Transverse colon (tissue), 4 donors: ENCODE data around the gene CKMT1B.
"Not testable (repeated sequence)": the region's sequence is repeated elsewhere in the genome, so short reads cannot be mapped to it uniquely, and the experiment has no call there.

Experiments used
- POLR2A ChIP-seq: fragments of 450-650 bp; IDR thresholded peaks from one replicate; pipeline ENCODE4 v1.6.1; 2016; ENCODE audit warnings: antibody characterized with exemption, mild to moderate bottlenecking, moderate library complexity
- POLR2AphosphoS5 ChIP-seq, 3 donors: sonication (generic); formaldehyde crosslinking; IDR thresholded peaks; one replicate each; pipeline ENCODE4 v1.6.1; 2016; ENCODE audit warnings: antibody characterized with exemption in 3 of 3
- TF ChIP-seq, protein P1 (sequence below), 5 experiments: fragments of 200-600 bp in 3 of 5; fragments of 450-650 bp in 2 of 5; sonication (generic) in 3 of 5; IDR thresholded peaks; 1 replicate in 2 of 5; 2 replicates in 3 of 5; pipeline ENCODE4 v1.5.1; 2016 to 2017; ENCODE audit warnings: antibody characterized with exemption in 5 of 5, inconsistent platforms in 3 of 5, mild to moderate bottlenecking in 2 of 5, moderate library complexity in 1 of 5

- TF ChIP-seq, protein P1, sequence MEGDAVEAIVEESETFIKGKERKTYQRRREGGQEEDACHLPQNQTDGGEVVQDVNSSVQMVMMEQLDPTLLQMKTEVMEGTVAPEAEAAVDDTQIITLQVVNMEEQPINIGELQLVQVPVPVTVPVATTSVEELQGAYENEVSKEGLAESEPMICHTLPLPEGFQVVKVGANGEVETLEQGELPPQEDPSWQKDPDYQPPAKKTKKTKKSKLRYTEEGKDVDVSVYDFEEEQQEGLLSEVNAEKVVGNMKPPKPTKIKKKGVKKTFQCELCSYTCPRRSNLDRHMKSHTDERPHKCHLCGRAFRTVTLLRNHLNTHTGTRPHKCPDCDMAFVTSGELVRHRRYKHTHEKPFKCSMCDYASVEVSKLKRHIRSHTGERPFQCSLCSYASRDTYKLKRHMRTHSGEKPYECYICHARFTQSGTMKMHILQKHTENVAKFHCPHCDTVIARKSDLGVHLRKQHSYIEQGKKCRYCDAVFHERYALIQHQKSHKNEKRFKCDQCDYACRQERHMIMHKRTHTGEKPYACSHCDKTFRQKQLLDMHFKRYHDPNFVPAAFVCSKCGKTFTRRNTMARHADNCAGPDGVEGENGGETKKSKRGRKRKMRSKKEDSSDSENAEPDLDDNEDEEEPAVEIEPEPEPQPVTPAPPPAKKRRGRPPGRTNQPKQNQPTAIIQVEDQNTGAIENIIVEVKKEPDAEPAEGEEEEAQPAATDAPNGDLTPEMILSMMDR (IDR thresholded peaks at IDR 0.05), result not testable (repeated sequence)
- not testable (repeated sequence) for TF ChIP-seq POLR2AphosphoS5 (IDR thresholded peaks at IDR 0.05); POLR2A
Observed at GRCh38 chr15:43600200-43600599, 6.4 kb downstream of the CKMT1B start.
